Breast epithelium (tissue), 3 donors: ENCODE data around the gene USP33.

Source experiments
- CTCF ChIP-seq, 3 donors: fragments of 450-650 bp; IDR thresholded peaks; one replicate each; pipeline ENCODE4 v1.5.1; 2016 to 2017; ENCODE audit warnings: antibody characterized with exemption in 3 of 3, mild to moderate bottlenecking in 3 of 3, moderate library complexity in 3 of 3
- POLR2A ChIP-seq: fragments of 450-650 bp; IDR thresholded peaks from one replicate; pipeline ENCODE4 v1.6.1; 2016; ENCODE audit warnings: antibody characterized with exemption, mild to moderate bottlenecking, moderate library complexity

GRCh38 chr1:77655431-77655974 is 104.1 kb downstream of the USP33 start:
- TF ChIP-seq CTCF (IDR thresholded peaks at IDR 0.05): no peak
- no peak for TF ChIP-seq POLR2A
